ENCODE results near the gene FGFBP1. TPM values are rescaled to one million over a fixed set of nuclear protein-coding genes. Genes with fewer than 3 reads are reported as not detected.

FGFBP1 gene
- total RNA-seq, 2 donors from 2014 or later, result 39.1 to 62.3 TPM

DNA sequence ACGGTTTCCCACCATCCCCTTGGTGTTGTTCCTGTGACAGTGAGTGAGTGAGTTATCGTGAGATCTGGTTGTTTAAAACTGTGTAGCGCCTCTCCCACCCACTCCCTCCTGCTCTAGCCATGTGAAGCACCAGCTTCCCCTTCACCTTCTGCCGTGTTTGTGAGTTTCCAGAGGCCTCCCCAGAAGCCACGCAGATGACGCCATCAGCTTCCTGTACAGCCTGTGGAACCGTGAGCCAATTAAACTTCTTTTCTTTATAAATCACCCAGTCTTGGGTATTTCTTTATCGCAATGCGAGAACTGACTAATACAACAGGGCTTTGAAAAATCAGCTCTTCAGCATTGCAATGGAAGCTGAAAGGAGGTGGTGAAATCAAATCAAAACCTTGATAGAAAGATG is 50.0 kb downstream of the FGFBP1 start:
- intact Hi-C loops (cut with DNase I), result no loop called here
- no peak for DNase-seq
- Histone ChIP-seq H3K27me3 (no peaks in the 10 kb centered on the region), H3K4me3 (no peak overlapping the region), H3K4me1 (no peaks in the 10 kb centered on the region), H3K9ac (ENCODE audit: low read depth in 2 of 2, low read length in 2 of 2) (no peak overlapping the region), H3K36me3 (no peaks in the 10 kb centered on the region), H3K9me3 (no peaks in the 10 kb centered on the region), H3K27ac (no peak overlapping the region)
- TF ChIP-seq, protein P1, sequence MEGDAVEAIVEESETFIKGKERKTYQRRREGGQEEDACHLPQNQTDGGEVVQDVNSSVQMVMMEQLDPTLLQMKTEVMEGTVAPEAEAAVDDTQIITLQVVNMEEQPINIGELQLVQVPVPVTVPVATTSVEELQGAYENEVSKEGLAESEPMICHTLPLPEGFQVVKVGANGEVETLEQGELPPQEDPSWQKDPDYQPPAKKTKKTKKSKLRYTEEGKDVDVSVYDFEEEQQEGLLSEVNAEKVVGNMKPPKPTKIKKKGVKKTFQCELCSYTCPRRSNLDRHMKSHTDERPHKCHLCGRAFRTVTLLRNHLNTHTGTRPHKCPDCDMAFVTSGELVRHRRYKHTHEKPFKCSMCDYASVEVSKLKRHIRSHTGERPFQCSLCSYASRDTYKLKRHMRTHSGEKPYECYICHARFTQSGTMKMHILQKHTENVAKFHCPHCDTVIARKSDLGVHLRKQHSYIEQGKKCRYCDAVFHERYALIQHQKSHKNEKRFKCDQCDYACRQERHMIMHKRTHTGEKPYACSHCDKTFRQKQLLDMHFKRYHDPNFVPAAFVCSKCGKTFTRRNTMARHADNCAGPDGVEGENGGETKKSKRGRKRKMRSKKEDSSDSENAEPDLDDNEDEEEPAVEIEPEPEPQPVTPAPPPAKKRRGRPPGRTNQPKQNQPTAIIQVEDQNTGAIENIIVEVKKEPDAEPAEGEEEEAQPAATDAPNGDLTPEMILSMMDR (IDR thresholded peaks at IDR 0.05), result no peak

Other genes starting within 250 kb of the FGFBP1 start
- gene BST1, start 235.7 kb downstream of the FGFBP1 start, total RNA-seq, result 10 to 100 TPM in 1 of 2 donors, 1 to 10 TPM in 1; 9.2 to 12.4 TPM
- 1 to 10 TPM; 2.5 to 2.6 TPM for gene CD38, start 160.4 kb downstream of the FGFBP1 start, total RNA-seq
- gene FGFBP2, start 24.4 kb upstream of the FGFBP1 start, total RNA-seq, result under 1 TPM; 0.37 to 0.96 TPM
- gene PROM1, start 145.3 kb upstream of the FGFBP1 start, total RNA-seq, result 10 to 100 TPM; 34.3 to 63.9 TPM

All from colonic mucosa (tissue), 4 donors.